ENCODE results near the gene PREX1. TPM values are rescaled to one million over a fixed set of nuclear protein-coding genes. Genes with fewer than 3 reads are reported as not detected.
A peak's percentile ranks its signal among the peaks of the same experiment; 100 is the strongest.

PREX1 gene
- total RNA-seq, 1 experiment from 2014 or later: 20.0 TPM

DNA sequence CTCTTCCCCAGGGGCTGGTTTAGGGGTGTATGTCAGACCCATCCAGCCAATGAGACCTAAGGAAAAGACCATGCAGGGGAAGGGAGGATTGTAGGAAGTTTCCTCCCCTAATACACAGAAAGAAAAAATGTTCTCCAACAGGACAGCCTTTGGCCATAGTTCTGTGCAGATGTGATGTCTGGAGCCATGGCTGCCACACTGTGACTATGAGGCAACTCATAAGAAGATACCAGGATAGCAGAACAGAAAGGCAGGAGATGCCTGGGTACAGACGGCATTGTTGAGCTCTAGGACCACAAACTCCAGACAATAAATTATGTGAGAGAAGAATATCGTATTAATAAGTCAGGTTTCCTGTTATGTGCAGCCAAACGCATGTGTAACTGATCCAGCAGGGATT lies 156.7 kb downstream of the PREX1 start:
- Histone ChIP-seq H3K27me3 (ENCODE audit: control insufficient read depth, insufficient read depth, low read length) (no peaks in the 10 kb centered on the region), H3K27ac (ENCODE audit: low read length) (no peak overlapping the region), H3K9me3 (ENCODE audit: control insufficient read depth, insufficient read depth, low read depth, low read length) (no peaks in the 10 kb centered on the region), H3K4me3 (ENCODE audit: low read depth in 2 of 2, low read length in 2 of 2) (no peak overlapping the region), H3K4me1 (ENCODE audit: control insufficient read depth, insufficient read depth, low read length) (no peaks in the 10 kb centered on the region), H3K36me3 (ENCODE audit: control insufficient read depth, insufficient read depth, low read length) (no peaks in the 10 kb centered on the region)
- TF ChIP-seq POLR2AphosphoS5 (IDR thresholded peaks at IDR 0.05; ENCODE audit: low read depth, low read length): no peak
- in situ Hi-C loops (cut with HindIII; ENCODE audit: low pct_unique_long_range_greater_than_20kb, low sequenced_read_pairs): no loop called here
- DNase-seq (ENCODE audit: low read depth, low spot score) (no peak), ATAC-seq (no peak)
- intact Hi-C loops (cut with micrococcal nuclease; ENCODE audit: unreplicated experiment): no loop called here
- BruUV-seq (replicated peaks): no TSS peak
- CTCF ChIA-PET: no interaction called here
- POLR2A ChIA-PET: no interaction called here

GRCh38 chr20:48669946-48670605 lies 157.7 kb downstream of the PREX1 start:
- CTCF ChIA-PET: no interaction called here
- Histone ChIP-seq H3K27ac (ENCODE audit: low read length) (no peak overlapping the region), H3K36me3 (ENCODE audit: control insufficient read depth, insufficient read depth, low read length) (no peaks in the 10 kb centered on the region), H3K4me3 (ENCODE audit: low read depth in 2 of 2, low read length in 2 of 2) (no peak overlapping the region), H3K4me1 (ENCODE audit: control insufficient read depth, insufficient read depth, low read length) (no peaks in the 10 kb centered on the region), H3K27me3 (ENCODE audit: control insufficient read depth, insufficient read depth, low read length) (no peaks in the 10 kb centered on the region), H3K9me3 (ENCODE audit: control insufficient read depth, insufficient read depth, low read depth, low read length) (no peaks in the 10 kb centered on the region)
- DNase-seq (ENCODE audit: low read depth, low spot score): no peak
- POLR2A ChIA-PET: no interaction called here
- no peak for ATAC-seq
- intact Hi-C loops (cut with micrococcal nuclease; ENCODE audit: unreplicated experiment) (no loop called here), in situ Hi-C loops (cut with HindIII; ENCODE audit: low pct_unique_long_range_greater_than_20kb, low sequenced_read_pairs) (no loop called here)
- no TSS peak for BruUV-seq (replicated peaks)
- TF ChIP-seq SIN3A (IDR thresholded peaks at IDR 0.05; ENCODE audit: borderline replicate concordance, insufficient read depth, low read depth, low read length) (no peak), POLR2AphosphoS5 (IDR thresholded peaks at IDR 0.05; ENCODE audit: low read depth, low read length) (no peak), TCF7L2 (IDR thresholded peaks at IDR 0.05; ENCODE audit: low read depth, low read length) (no peak)
- TF ChIP-seq, protein P1, sequence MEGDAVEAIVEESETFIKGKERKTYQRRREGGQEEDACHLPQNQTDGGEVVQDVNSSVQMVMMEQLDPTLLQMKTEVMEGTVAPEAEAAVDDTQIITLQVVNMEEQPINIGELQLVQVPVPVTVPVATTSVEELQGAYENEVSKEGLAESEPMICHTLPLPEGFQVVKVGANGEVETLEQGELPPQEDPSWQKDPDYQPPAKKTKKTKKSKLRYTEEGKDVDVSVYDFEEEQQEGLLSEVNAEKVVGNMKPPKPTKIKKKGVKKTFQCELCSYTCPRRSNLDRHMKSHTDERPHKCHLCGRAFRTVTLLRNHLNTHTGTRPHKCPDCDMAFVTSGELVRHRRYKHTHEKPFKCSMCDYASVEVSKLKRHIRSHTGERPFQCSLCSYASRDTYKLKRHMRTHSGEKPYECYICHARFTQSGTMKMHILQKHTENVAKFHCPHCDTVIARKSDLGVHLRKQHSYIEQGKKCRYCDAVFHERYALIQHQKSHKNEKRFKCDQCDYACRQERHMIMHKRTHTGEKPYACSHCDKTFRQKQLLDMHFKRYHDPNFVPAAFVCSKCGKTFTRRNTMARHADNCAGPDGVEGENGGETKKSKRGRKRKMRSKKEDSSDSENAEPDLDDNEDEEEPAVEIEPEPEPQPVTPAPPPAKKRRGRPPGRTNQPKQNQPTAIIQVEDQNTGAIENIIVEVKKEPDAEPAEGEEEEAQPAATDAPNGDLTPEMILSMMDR (IDR thresholded peaks at IDR 0.05): no peak
- TF ChIP-seq, protein P2, sequence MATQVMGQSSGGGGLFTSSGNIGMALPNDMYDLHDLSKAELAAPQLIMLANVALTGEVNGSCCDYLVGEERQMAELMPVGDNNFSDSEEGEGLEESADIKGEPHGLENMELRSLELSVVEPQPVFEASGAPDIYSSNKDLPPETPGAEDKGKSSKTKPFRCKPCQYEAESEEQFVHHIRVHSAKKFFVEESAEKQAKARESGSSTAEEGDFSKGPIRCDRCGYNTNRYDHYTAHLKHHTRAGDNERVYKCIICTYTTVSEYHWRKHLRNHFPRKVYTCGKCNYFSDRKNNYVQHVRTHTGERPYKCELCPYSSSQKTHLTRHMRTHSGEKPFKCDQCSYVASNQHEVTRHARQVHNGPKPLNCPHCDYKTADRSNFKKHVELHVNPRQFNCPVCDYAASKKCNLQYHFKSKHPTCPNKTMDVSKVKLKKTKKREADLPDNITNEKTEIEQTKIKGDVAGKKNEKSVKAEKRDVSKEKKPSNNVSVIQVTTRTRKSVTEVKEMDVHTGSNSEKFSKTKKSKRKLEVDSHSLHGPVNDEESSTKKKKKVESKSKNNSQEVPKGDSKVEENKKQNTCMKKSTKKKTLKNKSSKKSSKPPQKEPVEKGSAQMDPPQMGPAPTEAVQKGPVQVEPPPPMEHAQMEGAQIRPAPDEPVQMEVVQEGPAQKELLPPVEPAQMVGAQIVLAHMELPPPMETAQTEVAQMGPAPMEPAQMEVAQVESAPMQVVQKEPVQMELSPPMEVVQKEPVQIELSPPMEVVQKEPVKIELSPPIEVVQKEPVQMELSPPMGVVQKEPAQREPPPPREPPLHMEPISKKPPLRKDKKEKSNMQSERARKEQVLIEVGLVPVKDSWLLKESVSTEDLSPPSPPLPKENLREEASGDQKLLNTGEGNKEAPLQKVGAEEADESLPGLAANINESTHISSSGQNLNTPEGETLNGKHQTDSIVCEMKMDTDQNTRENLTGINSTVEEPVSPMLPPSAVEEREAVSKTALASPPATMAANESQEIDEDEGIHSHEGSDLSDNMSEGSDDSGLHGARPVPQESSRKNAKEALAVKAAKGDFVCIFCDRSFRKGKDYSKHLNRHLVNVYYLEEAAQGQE (IDR thresholded peaks at IDR 0.05; ENCODE audit: insufficient read depth in 1 of 2, low read depth in 2 of 2, low read length in 1 of 2): no peak

DNA sequence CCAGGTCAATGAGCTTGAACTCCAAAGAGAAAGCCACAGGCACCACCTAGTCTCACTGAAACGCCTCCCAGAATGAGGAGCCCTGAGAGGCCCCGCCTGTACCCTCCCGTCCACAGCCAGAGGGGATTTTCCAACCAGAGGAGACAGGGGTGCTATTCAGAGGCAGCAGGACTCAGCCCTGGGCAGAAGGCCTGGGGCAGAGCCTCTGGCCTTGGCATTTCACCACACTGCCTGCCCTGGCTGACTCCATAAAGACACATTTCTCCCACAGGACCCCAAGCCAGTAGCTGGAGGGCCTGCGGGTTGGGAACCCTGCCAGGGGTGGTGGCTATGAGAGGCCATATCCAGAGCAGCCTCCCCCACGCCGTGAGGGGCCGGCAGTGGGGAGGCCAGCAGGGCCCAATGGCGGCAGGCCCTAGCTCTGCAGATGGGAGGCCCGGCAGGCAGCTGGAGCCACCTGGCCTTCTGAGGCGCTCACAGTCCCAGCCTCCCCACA lies 159.3 kb downstream of the PREX1 start:
- DNase-seq (ENCODE audit: low read depth, low spot score) (no peak), ATAC-seq (0 out of 2 replicates have a peak, but pooled peaks have one; percentile 20)
- BruUV-seq (replicated peaks): no TSS peak
- H3K36me3 ChIP-seq (ENCODE audit: control insufficient read depth, insufficient read depth, low read length): no peaks in the 10 kb centered on the region
- TF ChIP-seq TCF7L2 (IDR thresholded peaks at IDR 0.05; ENCODE audit: low read depth, low read length) (no peak), POLR2AphosphoS5 (IDR thresholded peaks at IDR 0.05; ENCODE audit: low read depth, low read length) (no peak)
- TF ChIP-seq, protein P2 (IDR thresholded peaks at IDR 0.05; ENCODE audit: insufficient read depth in 1 of 2, low read depth in 2 of 2, low read length in 1 of 2): no peak
- TF ChIP-seq, protein P1 (IDR thresholded peaks at IDR 0.05): no peak
- H3K27ac ChIP-seq (ENCODE audit: low read length): no peak overlapping the region
- no peak overlapping the region for H3K4me3 ChIP-seq (ENCODE audit: low read depth in 2 of 2, low read length in 2 of 2)
- no peaks in the 10 kb centered on the region for H3K27me3 ChIP-seq (ENCODE audit: control insufficient read depth, insufficient read depth, low read length)
- H3K9me3 ChIP-seq (ENCODE audit: control insufficient read depth, insufficient read depth, low read depth, low read length): no peaks in the 10 kb centered on the region
- in situ Hi-C loops (cut with HindIII; ENCODE audit: low pct_unique_long_range_greater_than_20kb, low sequenced_read_pairs): no loop called here
- intact Hi-C loops (cut with micrococcal nuclease; ENCODE audit: unreplicated experiment): no loop called here
- no peaks in the 10 kb centered on the region for H3K4me1 ChIP-seq (ENCODE audit: control insufficient read depth, insufficient read depth, low read length)
- CTCF ChIA-PET: interaction anchor here (0.6 kb wide), 1 partner anchor 235 kb away, joined by 8 read pairs; no protein-coding TSS in a partner anchor
- POLR2A ChIA-PET: interaction anchor here (0.6 kb wide), 1 partner anchor 292 kb away, joined by 4 read pairs; no protein-coding TSS in a partner anchor

All from Panc1 (cell line).